ENCODE results near the gene CNPY1.
"Not testable (repeated sequence)": the region's sequence is repeated elsewhere in the genome, so short reads cannot be mapped to it uniquely, and the experiment has no call there.

CNPY1 gene

GRCh38 chr7:155577509-155577905, 31.1 kb upstream of the CNPY1 start:
- DNase-seq = no peak

DNA sequence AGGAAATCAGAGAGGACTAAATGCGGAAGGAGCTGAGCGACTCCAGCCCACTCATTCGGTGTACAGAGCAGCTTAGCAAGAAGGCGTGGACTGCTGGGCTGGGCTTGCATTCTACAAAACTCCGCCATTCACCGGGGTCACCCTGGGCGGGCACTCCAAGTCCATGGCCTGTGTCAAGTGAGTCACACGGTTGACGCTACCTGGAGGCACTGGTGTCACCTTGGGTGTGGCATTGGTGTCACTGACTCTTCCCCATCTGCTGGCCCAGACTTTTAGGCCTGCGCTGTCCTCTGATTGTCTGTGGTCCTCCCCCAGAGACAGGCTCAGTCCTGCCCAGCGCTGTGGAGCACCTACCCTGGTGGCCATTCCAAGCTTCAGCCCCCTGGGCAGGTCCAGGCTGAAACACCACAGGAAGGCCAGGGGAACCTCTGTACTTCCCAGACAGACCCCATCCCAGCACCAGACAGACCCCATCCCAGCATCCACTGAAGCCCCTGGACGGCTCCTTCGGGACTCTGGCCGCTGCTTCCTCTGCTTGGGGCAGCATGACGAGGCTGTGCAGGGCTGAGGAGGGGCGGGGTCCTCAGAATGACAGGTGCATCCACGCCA, 30.6 kb upstream of the CNPY1 start:
- DNase-seq = no peak

- no peak for DNase-seq
Measured at GRCh38 chr7:155576416-155576815, 30.1 kb upstream of the CNPY1 start.

GRCh38 chr7:155574556-155575290, 28.4 kb upstream of the CNPY1 start:
- DNase-seq = no peak

- no peak for DNase-seq
Measured at GRCh38 chr7:155571581-155572345, 25.4 kb upstream of the CNPY1 start.

- DNase-seq = no peak
Measured at GRCh38 chr7:155570991-155571390, 24.6 kb upstream of the CNPY1 start.

DNA sequence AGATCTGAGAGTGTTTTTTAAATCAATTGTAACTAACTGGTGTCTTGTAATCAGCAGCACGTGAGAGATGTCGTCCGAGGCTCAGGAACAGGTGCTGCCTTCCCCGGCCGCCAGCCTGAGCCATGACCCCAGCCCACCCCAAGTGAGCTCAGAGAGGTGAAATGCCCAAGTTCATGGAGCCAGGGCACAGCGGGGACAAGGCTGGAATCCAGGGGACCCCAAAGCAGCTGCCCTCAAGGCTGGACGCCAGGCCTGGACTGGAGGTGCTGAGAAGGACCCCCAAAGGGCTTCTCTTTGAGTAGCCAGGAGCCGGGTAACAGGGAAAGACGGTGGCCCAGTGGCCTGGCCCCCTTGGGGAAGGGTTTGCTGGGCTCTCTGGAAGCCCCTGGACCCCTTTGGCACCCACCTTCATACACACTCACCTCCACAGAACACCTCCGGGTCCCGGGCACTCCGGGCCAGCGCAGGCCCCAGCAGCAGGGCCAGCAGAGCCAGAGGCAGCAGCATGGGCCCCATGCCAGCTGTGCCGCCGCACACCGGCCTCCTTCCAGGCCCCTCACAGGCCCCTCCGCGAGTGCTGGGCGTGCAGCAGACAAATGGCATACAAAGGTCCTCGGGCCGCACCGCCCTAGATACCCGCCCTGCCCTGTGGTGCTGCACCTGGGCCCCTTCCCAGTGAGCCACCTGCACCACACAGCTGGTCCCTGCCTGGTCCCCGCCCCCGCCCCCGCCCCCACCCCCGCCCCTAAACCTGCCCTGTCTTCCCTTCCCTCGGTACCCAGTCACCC, 24.0 kb upstream of the CNPY1 start:
- DNase-seq = no peak

- DNase-seq = no peak
Measured at GRCh38 chr7:155569681-155570080, 23.3 kb upstream of the CNPY1 start.

DNA sequence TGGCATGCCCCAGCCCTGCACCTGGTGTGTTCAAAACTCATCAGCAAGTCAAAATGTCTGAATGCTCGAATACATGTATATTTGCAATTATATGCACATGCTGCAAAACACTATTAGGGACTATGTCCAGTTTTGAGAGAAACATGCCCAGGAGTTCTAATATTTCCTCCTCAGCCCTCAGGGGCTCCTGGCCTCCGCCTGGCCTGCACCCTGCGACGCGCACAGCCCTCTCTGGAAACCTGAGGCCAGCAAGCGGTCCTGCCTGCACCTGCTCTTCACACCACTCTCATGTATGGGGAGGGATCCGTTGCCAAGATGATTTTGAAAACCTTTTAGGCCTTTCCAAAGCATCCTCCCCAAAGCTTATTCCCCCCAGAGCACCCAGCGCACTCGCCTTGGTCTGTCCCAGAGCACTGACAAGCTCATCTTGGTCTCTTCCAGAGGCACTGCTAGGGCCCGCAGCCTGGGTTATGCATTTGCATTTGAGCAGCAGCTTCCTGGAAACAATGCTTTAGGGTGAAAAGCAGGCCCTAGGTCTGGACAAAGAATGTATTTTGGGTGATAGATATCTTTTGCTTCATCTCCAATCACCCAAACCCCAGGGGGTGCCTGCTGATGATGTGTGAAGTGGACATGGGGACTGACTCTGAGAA, 22.6 kb upstream of the CNPY1 start:
- no peak for DNase-seq

DNA sequence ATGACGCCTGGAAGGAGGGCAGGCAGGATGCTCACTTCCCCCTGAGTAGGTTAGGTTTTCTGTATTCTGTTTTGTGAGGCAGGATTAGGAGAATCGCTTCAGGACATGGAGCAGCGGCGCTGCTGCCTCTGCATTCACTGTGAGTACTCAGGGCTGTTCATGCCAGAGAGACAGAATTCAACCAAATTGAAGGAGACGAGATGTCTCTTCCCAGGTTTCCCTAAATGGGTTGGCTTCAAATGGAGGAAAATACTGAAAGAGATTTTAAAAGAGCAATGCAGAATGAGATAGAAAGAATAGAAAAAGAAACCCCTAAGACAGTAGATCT, 21.9 kb upstream of the CNPY1 start:
- no peak for DNase-seq

GRCh38 chr7:155567646-155568332, 21.4 kb upstream of the CNPY1 start:
- no peak for DNase-seq

- no peak for DNase-seq
Measured at GRCh38 chr7:155566011-155566836, 19.9 kb upstream of the CNPY1 start.

GRCh38 chr7:155565596-155565995, 19.2 kb upstream of the CNPY1 start:
- DNase-seq = no peak

DNA sequence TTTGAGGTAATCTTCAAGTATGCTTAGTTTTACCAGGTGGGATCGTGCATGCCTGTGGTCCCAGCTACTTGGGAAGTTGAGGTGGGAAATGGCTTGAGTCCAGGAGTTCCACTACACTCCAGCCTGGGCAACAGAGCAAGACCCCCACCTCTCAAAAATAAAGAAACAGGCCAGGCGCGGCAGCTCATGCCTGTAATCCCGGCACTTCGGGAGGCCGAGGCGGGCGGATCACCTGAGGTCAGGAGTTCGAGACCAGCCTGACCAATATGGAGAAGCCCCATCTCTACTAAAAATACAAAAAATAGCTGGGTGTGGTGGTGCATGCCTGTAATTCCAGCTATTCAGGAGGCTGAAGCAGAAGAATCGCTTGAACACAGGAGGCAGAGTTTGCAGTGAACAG, 16.6 kb upstream of the CNPY1 start:
- not testable (repeated sequence) for DNase-seq

DNA sequence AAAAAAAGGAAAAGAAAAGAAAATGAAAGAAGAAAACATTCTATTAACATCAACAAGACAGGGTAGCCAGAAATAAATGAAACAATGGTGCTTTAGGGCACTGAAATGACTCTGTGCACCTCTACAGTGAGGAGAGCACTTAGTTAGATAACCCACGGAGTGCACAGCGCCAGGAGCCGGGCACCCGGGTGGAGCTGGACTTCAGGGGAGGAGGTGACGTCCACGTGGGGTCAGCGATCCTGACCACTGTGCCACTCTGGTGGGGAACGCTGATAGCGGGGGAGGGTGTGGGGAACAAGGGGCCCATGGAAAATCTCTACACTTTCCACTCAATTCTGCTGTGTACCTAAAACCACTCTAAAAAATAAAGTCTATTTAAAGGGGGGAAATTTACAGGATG, 15.7 kb upstream of the CNPY1 start:
- no peak for DNase-seq

DNA sequence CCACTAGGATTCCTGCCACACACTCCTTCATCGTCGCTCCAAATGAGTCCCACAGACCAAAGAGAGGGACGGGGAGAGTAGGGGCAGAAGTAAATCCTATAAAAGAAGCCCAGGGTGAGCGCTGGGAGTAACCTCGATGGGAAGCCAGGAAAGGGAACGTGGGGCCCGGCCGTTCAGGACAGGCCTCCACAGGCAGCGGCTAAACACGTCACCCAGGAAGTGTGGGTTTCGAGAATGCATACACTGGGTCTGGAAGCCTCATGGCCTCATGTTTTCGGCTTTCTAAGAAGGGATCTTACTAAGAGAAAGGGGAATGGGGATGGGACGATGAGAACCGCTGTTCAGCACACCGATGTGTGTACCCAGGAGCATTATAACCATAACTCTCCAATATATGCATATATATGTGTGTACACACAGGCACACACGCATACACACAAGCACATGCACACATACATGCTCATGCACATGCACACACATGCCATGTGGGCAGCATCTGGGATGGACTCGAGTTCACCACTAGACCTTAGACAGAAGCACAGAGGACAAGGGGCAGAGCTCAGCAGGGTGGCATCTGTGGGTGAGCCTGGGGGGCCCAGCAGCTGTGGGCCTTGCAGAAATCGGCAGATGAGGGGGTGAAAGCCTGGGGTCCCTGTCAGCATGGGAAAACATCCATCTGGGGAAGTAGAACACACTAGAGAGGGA, 14.8 kb upstream of the CNPY1 start:
- DNase-seq = no peak

GRCh38 chr7:155560196-155560885, 14.0 kb upstream of the CNPY1 start:
- no peak for DNase-seq

GRCh38 chr7:155559519-155560108, 13.3 kb upstream of the CNPY1 start:
- no peak for DNase-seq

GRCh38 chr7:155558961-155559360, 12.6 kb upstream of the CNPY1 start:
- no peak for DNase-seq

- no peak for DNase-seq
Measured at GRCh38 chr7:155558351-155558750, 12.0 kb upstream of the CNPY1 start.

All from CD4-positive, alpha-beta T cell treated with Interleukin-10 for 1 hour (primary cell).